Esophagus muscularis mucosa (tissue), 4 donors: Measurements from ENCODE around the gene STAMBP. TPM values are rescaled to one million over a fixed set of nuclear protein-coding genes. Genes with fewer than 3 reads are reported as not detected.

Experiments used
- DNase-seq: peaks from one replicate; pipeline ENCODE4 v3.0.0-alpha.2; 2017; ENCODE audit errors: extremely low spot score
- H3K27ac ChIP-seq, 4 donors: fragments of 200-600 bp; sonication (generic); replicated peaks in 1 of 4; 1 replicate in 3 of 4; 2 replicates in 1 of 4; pipeline ENCODE4 v1.5.1; 2016 to 2019; ENCODE audit warnings: mild to moderate bottlenecking in 1 of 4
- H3K27me3 ChIP-seq, 4 donors: fragments of 200-600 bp; sonication (generic); one replicate each; pipeline versions ENCODE4 v1.5.1 to v1.6.0; 2016 to 2019
- H3K36me3 ChIP-seq, 4 donors: fragments of 200-600 bp; sonication (generic); one replicate each; pipeline ENCODE4 v1.5.1; 2016 to 2019
- H3K4me1 ChIP-seq, 4 donors: fragments of 200-600 bp; sonication (generic); one replicate each; pipeline ENCODE4 v1.5.1; 2016 to 2019
- H3K4me3 ChIP-seq, 4 donors: fragments of 200-600 bp; sonication (generic); 1 replicate in 2 of 4; 2 replicates in 2 of 4; pipeline ENCODE4 v1.5.1; 2016 to 2019; ENCODE audit warnings: mild to moderate bottlenecking in 4 of 4, moderate library complexity in 1 of 4
- H3K9me3 ChIP-seq, 4 donors: fragments of 200-600 bp; sonication (generic); 1 replicate in 3 of 4; 2 replicates in 1 of 4; pipeline ENCODE4 v1.5.1; 2016 to 2019
- CTCF ChIP-seq, 3 experiments: fragments of 200-600 bp in 2 of 3; fragments of 450-650 bp in 1 of 3; sonication (generic) in 2 of 3; IDR thresholded peaks; one replicate each; pipeline ENCODE4 v1.5.1; 2017 to 2019; ENCODE audit warnings: antibody characterized with exemption in 3 of 3, mild to moderate bottlenecking in 2 of 3, moderate library complexity in 1 of 3
- EP300 ChIP-seq: sonication (generic); formaldehyde crosslinking; IDR thresholded peaks from one replicate; pipeline ENCODE4 v1.6.1; 2017; ENCODE audit warnings: antibody characterized with exemption
- POLR2A ChIP-seq: fragments of 450-650 bp; IDR thresholded peaks from one replicate; pipeline ENCODE4 v1.6.1; 2017; ENCODE audit warnings: antibody characterized with exemption, moderate library complexity, mild to moderate bottlenecking, low read depth
- POLR2AphosphoS5 ChIP-seq, 2 donors: sonication (generic); formaldehyde crosslinking; IDR thresholded peaks; one replicate each; pipeline ENCODE4 v1.6.1; 2017; ENCODE audit warnings: antibody characterized with exemption in 2 of 2
- WGBS: methylation state at CpG from one replicate; pipeline ENCODE4 v1.1.5; 2018; 5-methylcytosine and 5-hydroxymethylcytosine counted together
- intact Hi-C: fragments of 100-400 bp; cut with DNase I; formaldehyde crosslinking; loops from one replicate; pipeline ENCODE4 v1.15.1; 2023
- total RNA-seq, 4 donors: library from RNA; depleted of rRNA; stranded (reverse); fragments of >200 nt; gene quantifications; one replicate each; pipeline versions ENCODE4 v1.1.0 to v1.2.1, GENCODE V29; 2016

STAMBP gene
- total RNA-seq, 4 donors from 2014 or later: 32.3 to 73.8 (median 34.1) TPM

GRCh38 chr2:73841912-73842738 is 13.4 kb downstream of the STAMBP start:
- WGBS: 80% methylated on average over 5 of the region's 5 CpGs
- DNase-seq: no peak
- Histone ChIP-seq H3K4me1 (peaks cover 7 to 45% (median 40%) of the 10 kb centered on the region in 4 donors), H3K36me3 (peaks cover 7 to 45% (median 29%) of the 10 kb centered on the region in 4 donors), H3K27me3 (no peaks in the 10 kb centered on the region), H3K9me3 (no peaks in the 10 kb centered on the region), H3K4me3 (no peak overlapping the region), H3K27ac (peak overlapping the region in 3 of 4 donors; percentile 63 to 84 (median 75))
- no peak for TF ChIP-seq CTCF (IDR thresholded peaks at IDR 0.05)
- TF ChIP-seq EP300: no peak
- no peak for TF ChIP-seq POLR2A
- TF ChIP-seq POLR2AphosphoS5 (IDR thresholded peaks at IDR 0.05): no peak
- intact Hi-C loops: no loop called here

- WGBS: 38% methylated on average over 1 of the region's 1 CpG
- Histone ChIP-seq H3K4me1 (peaks cover 7 to 42% (median 38%) of the 10 kb centered on the region in 4 donors), H3K27ac (peak overlapping the region in 3 of 4 donors; percentile 63 to 84 (median 75)), H3K27me3 (no peaks in the 10 kb centered on the region), H3K9me3 (no peaks in the 10 kb centered on the region), H3K36me3 (peaks cover 12 to 50% (median 35%) of the 10 kb centered on the region in 4 donors), H3K4me3 (no peak overlapping the region)
- DNase-seq: no peak
- intact Hi-C loops: no loop called here
- TF ChIP-seq EP300: no peak
- no peak for TF ChIP-seq CTCF (IDR thresholded peaks at IDR 0.05)
- no peak for TF ChIP-seq POLR2A
- TF ChIP-seq POLR2AphosphoS5 (IDR thresholded peaks at IDR 0.05): no peak
These were observed 13.9 kb downstream of the STAMBP start for GRCh38 chr2:73842739-73843019.

- H3K36me3 ChIP-seq: peaks cover 15 to 64% (median 46%) of the 10 kb centered on the region in 4 donors
These were observed 15.3 kb downstream of the STAMBP start for GRCh38 chr2:73844087-73844486.

GRCh38 chr2:73850009-73850408 is 21.2 kb downstream of the STAMBP start:
- DNase-seq: no peak
- intact Hi-C loops: no loop called here
- Histone ChIP-seq H3K27ac (peak overlapping the region; percentile 28 to 55 (median 37)), H3K36me3 (peaks cover 29 to 100% (median 87%) of the 10 kb centered on the region in 4 donors), H3K4me1 (peaks cover 0 to 24% (median 8%) of the 10 kb centered on the region in 4 donors), H3K27me3 (no peaks in the 10 kb centered on the region), H3K4me3 (no peak overlapping the region), H3K9me3 (no peaks in the 10 kb centered on the region)
- TF ChIP-seq EP300: no peak
- TF ChIP-seq POLR2A: no peak
- TF ChIP-seq POLR2AphosphoS5 (IDR thresholded peaks at IDR 0.05): no peak
- no peak for TF ChIP-seq CTCF (IDR thresholded peaks at IDR 0.05)
- 80% methylated on average over 1 of the region's 2 CpGs for WGBS

More at GRCh38 chr2:73844087-73844486, 15.3 kb downstream of the STAMBP start:
- H3K9me3 ChIP-seq: no peaks in the 10 kb centered on the region
- intact Hi-C loops: no loop called here
- H3K27ac ChIP-seq: peak overlapping the region in 2 of 4 donors; percentile 63 to 84
- 55% methylated on average over 2 of the region's 2 CpGs for whole genome bisulfite sequencing
- H3K4me1 ChIP-seq: peaks cover 4 to 28% (median 25%) of the 10 kb centered on the region in 4 donors
- H3K27me3 ChIP-seq: no peaks in the 10 kb centered on the region
- no peak overlapping the region for H3K4me3 ChIP-seq
- no peak for TF ChIP-seq EP300
- TF ChIP-seq POLR2A: no peak
- no peak for TF ChIP-seq CTCF (IDR thresholded peaks at IDR 0.05)
- DNase-seq: no peak
